Measurements from ENCODE around the gene GRHL3.

DNA sequence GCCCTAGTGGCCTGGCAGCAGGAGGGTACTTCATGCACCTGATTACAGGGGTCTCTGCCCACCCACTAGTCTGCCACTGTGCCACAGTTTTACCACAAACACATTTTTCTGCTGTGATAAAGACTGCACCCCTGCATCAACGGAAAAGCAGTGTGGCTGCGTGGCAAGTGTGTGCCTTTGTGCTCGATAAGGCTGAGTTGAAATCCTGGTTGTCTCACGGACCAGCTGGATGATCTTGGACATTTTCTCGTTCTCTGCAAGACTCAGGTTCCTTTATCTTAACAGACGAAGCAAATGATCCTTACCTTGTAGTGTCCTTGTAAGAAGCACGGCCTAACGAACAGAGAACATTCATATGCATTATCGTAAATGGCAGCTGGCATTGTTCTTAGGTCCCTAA, 10.2 kb downstream of the GRHL3 start:
- no peak for TF ChIP-seq POLR2A (IDR thresholded peaks at IDR 0.05; ENCODE audit: low read depth, low read length)
- no peak for TF ChIP-seq TAF1 (IDR thresholded peaks at IDR 0.05; ENCODE audit: low read depth, low read length)
- TF ChIP-seq POLR2AphosphoS5 (IDR thresholded peaks at IDR 0.05; ENCODE audit: low read depth, low read length): no peak
- no peak for TF ChIP-seq SPI1 (IDR thresholded peaks at IDR 0.05; ENCODE audit: low read depth, low read length)
- no peak for TF ChIP-seq PAX5 (IDR thresholded peaks at IDR 0.05; ENCODE audit: insufficient read depth, low read length, severe bottlenecking)
- TF ChIP-seq POU2F2 (IDR thresholded peaks at IDR 0.05; ENCODE audit: low read depth, low read length): no peak

Data from GM12891 (cell line).